Lung (tissue), 13 donors: ENCODE results near the gene PRSS33. TPM values are rescaled to one million over a fixed set of nuclear protein-coding genes. Genes with fewer than 3 reads are reported as not detected.

Experiments
- ATAC-seq: fragments of 200-7000 bp; cut with Tn5 transposase; one replicate; pipeline ENCODE4 v1.9.1; 2020; ENCODE audit warnings: moderate number of reproducible peaks; ENCODE audit not compliant: insufficient read depth, low FRiP score
- DNase-seq, 3 donors: peaks; one replicate each; pipeline ENCODE4 v3.0.0-alpha.2; 2013 to 2017
- H3K27ac ChIP-seq, 2 donors: one replicate each; pipeline ENCODE4 v1.5.1; 2013; ENCODE audit warnings: mild to moderate bottlenecking in 2 of 2, moderate library complexity in 2 of 2, control low read depth in 1 of 2, inconsistent platforms in 1 of 2, low read depth in 1 of 2, low read length in 1 of 2
- H3K27me3 ChIP-seq, 3 donors: one replicate each; pipeline ENCODE4 v1.5.1; 2013; ENCODE audit warnings: low read length in 2 of 3; ENCODE audit not compliant: control insufficient read depth in 3 of 3, insufficient read depth in 3 of 3
- H3K36me3 ChIP-seq, 4 donors: one replicate each; pipeline ENCODE4 v1.5.1; 2013; ENCODE audit warnings: low read length in 4 of 4, mild to moderate bottlenecking in 1 of 4, moderate library complexity in 1 of 4; ENCODE audit not compliant: control insufficient read depth in 4 of 4, insufficient read depth in 4 of 4
- H3K4me1 ChIP-seq, 5 donors: one replicate each; pipeline ENCODE4 v1.5.1; 2013; ENCODE audit warnings: low read length in 5 of 5, mild to moderate bottlenecking in 2 of 5, moderate library complexity in 1 of 5; ENCODE audit not compliant: control insufficient read depth in 5 of 5, insufficient read depth in 5 of 5
- H3K4me3 ChIP-seq: one replicate; pipeline ENCODE4 v1.5.1; 2013; ENCODE audit warnings: mild to moderate bottlenecking, control low read depth, moderate library complexity
- H3K9ac ChIP-seq, 2 donors: one replicate each; pipeline ENCODE4 v1.5.1; 2013; ENCODE audit warnings: low read length in 2 of 2, control low read depth in 1 of 2; ENCODE audit not compliant: insufficient read depth in 1 of 2
- H3K9me3 ChIP-seq, 4 donors: one replicate each; pipeline ENCODE4 v1.5.1; 2013; ENCODE audit warnings: low read length in 3 of 4, mild to moderate bottlenecking in 1 of 4, moderate library complexity in 1 of 4; ENCODE audit not compliant: control insufficient read depth in 4 of 4, insufficient read depth in 3 of 4
- WGBS, 2 donors: extraction: QIAGEN DNeasy Blood & Tissue Kit; methylation state at CpG; one replicate each; pipeline ENCODE4 v1.1.7; 2013; 5-methylcytosine and 5-hydroxymethylcytosine counted together
- polyA plus RNA-seq, 2 donors: library from polyadenylated mRNA; stranded (reverse); fragments of 200-250 nt; gene quantifications; one replicate each; pipeline ENCODE4 v1.2.1, GENCODE V29; 2013
- small RNA-seq: library from RNA; depleted of rRNA; stranded (forward); fragments of <200 nt; gene quantifications from one replicate; pipeline ENCODE3, GENCODE V24; 2014; ENCODE audit warnings: low replicate concordance
- total RNA-seq, 2 donors: library from RNA; depleted of rRNA in 1 of 2; stranded (reverse); fragments of >200 nt in 1 of 2; gene quantifications; one replicate each; pipeline ENCODE4 v1.2.1, GENCODE V29; 2014 to 2021
- TF ChIP-seq, protein P1 (sequence below): IDR thresholded peaks from 2 replicates; pipeline ENCODE4 v1.5.1; 2012; ENCODE audit warnings: mild to moderate bottlenecking; ENCODE audit errors: control extremely low read depth, extremely low read depth
- donor health status: control.
- donor health status: control.
- donor health status: Bipolar disorder and iron deficiency.
- donor health status: healthy.
- donor health status: DM: yes; HTN: yes; CAD: no.

The PRSS33 gene
- total and polyA plus RNA-seq, 4 donors: 0.08 to 0.12 TPM; not detected in 2

- H3K36me3 ChIP-seq: no peaks in the 10 kb centered on the region
- no peaks in the 10 kb centered on the region for H3K4me1 ChIP-seq
- H3K4me3 ChIP-seq: no peak overlapping the region
- no peaks in the 10 kb centered on the region for H3K27me3 ChIP-seq
- WGBS, 2 donors: 61 to 63% methylated on average over 10 of the region's 10 CpGs
- no peak overlapping the region for H3K9ac ChIP-seq
- TF ChIP-seq, protein P1, sequence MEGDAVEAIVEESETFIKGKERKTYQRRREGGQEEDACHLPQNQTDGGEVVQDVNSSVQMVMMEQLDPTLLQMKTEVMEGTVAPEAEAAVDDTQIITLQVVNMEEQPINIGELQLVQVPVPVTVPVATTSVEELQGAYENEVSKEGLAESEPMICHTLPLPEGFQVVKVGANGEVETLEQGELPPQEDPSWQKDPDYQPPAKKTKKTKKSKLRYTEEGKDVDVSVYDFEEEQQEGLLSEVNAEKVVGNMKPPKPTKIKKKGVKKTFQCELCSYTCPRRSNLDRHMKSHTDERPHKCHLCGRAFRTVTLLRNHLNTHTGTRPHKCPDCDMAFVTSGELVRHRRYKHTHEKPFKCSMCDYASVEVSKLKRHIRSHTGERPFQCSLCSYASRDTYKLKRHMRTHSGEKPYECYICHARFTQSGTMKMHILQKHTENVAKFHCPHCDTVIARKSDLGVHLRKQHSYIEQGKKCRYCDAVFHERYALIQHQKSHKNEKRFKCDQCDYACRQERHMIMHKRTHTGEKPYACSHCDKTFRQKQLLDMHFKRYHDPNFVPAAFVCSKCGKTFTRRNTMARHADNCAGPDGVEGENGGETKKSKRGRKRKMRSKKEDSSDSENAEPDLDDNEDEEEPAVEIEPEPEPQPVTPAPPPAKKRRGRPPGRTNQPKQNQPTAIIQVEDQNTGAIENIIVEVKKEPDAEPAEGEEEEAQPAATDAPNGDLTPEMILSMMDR: no peak
- ATAC-seq (no peak), DNase-seq (no peak)
- H3K27ac ChIP-seq: no peak overlapping the region
- H3K9me3 ChIP-seq: no peaks in the 10 kb centered on the region
These were observed 52.4 kb downstream of the PRSS33 start for GRCh38 chr16:2734844-2735515.

Small RNAs within 50 kb of the gene (small RNA-seq; reads per million reads assigned to genes)
- gene SNORA3C: 0.06 reads per million

Other genes starting within 250 kb of the PRSS33 start
- gene PDPK1, start 249.5 kb downstream of the PRSS33 start, total RNA-seq: 10 to 100 TPM; 35.0 to 79.0 TPM
- gene PDPK1, start 249.5 kb downstream of the PRSS33 start, polyA plus RNA-seq: 10 to 100 TPM; 16.7 to 32.6 TPM
- gene KCTD5, start 105.0 kb downstream of the PRSS33 start, total RNA-seq: 10 to 100 TPM; 18.0 to 31.3 TPM
- gene KCTD5, start 105.0 kb downstream of the PRSS33 start, polyA plus RNA-seq: 10 to 100 TPM; 17.1 to 31.8 TPM
- gene PRSS27, start 67.3 kb downstream of the PRSS33 start, total RNA-seq: 1 to 10 TPM; 1.1 to 2.4 TPM
- gene PRSS27, start 67.3 kb downstream of the PRSS33 start, polyA plus RNA-seq: 1 to 10 TPM; 1.8 to 2.5 TPM
- 100 to 1,000 TPM; 316 to 541 TPM for gene SRRM2, start 34.9 kb downstream of the PRSS33 start, total RNA-seq
- gene SRRM2, start 34.9 kb downstream of the PRSS33 start, polyA plus RNA-seq: 100 to 1,000 TPM; 353 to 589 TPM
- 100 to 1,000 TPM in 1 of 2 donors, 10 to 100 TPM in 1; 87.0 to 285 TPM for gene ELOB, start 10.3 kb downstream of the PRSS33 start, total RNA-seq
- gene ELOB, start 10.3 kb downstream of the PRSS33 start, polyA plus RNA-seq: 100 to 1,000 TPM; 408 to 740 TPM
- not detected for gene PRSS41, start 10.9 kb upstream of the PRSS33 start, total RNA-seq
- not detected for gene PRSS41, start 10.9 kb upstream of the PRSS33 start, polyA plus RNA-seq
- gene PRSS21, start 29.7 kb upstream of the PRSS33 start, total RNA-seq: 1 to 10 TPM in 1 of 2 donors, not detected in 1; 7.9 TPM
- gene PRSS21, start 29.7 kb upstream of the PRSS33 start, polyA plus RNA-seq: 1 to 10 TPM in 1 of 2 donors, under 1 TPM in 1; 0.77 to 4.2 TPM
- gene ZG16B, start 42.7 kb upstream of the PRSS33 start, total RNA-seq: 1 to 10 TPM; 4.7 to 6.1 TPM
- 1 to 10 TPM; 2.1 to 3.9 TPM for gene ZG16B, start 42.7 kb upstream of the PRSS33 start, polyA plus RNA-seq
- 10 to 100 TPM; 11.5 to 34.1 TPM for gene PRSS22, start 70.6 kb upstream of the PRSS33 start, total RNA-seq
- 10 to 100 TPM; 27.3 to 30.1 TPM for gene PRSS22, start 70.6 kb upstream of the PRSS33 start, polyA plus RNA-seq
- gene FLYWCH2, start 95.7 kb upstream of the PRSS33 start, total RNA-seq: 10 to 100 TPM; 26.7 to 38.0 TPM
- gene FLYWCH2, start 95.7 kb upstream of the PRSS33 start, polyA plus RNA-seq: 10 to 100 TPM; 40.4 to 40.6 TPM
- gene FLYWCH1, start 124.4 kb upstream of the PRSS33 start, total RNA-seq: 10 to 100 TPM; 15.0 to 34.3 TPM
- 10 to 100 TPM; 13.3 to 27.7 TPM for gene FLYWCH1, start 124.4 kb upstream of the PRSS33 start, polyA plus RNA-seq
- gene KREMEN2, start 176.7 kb upstream of the PRSS33 start, total RNA-seq: under 1 TPM in 1 of 2 donors, not detected in 1; 0.15 TPM
- under 1 TPM; 0.06 to 0.14 TPM for gene KREMEN2, start 176.7 kb upstream of the PRSS33 start, polyA plus RNA-seq
- 10 to 100 TPM in 1 of 2 donors, 1 to 10 TPM in 1; 4.0 to 21.3 TPM for gene PAQR4, start 181.8 kb upstream of the PRSS33 start, total RNA-seq
- 10 to 100 TPM; 10.6 to 15.6 TPM for gene PAQR4, start 181.8 kb upstream of the PRSS33 start, polyA plus RNA-seq
- 1 to 10 TPM; 2.9 to 5.9 TPM for gene PKMYT1, start 192.9 kb upstream of the PRSS33 start, total RNA-seq
- gene PKMYT1, start 192.9 kb upstream of the PRSS33 start, polyA plus RNA-seq: 1 to 10 TPM; 4.6 to 9.4 TPM
- gene CLDN9, start 225.4 kb upstream of the PRSS33 start, total RNA-seq: 1 to 10 TPM; 1.5 to 5.3 TPM
- under 1 TPM; 0.91 to 0.98 TPM for gene CLDN9, start 225.4 kb upstream of the PRSS33 start, polyA plus RNA-seq
- 1 to 10 TPM in 1 of 2 donors, under 1 TPM in 1; 0.92 to 7.1 TPM for gene CLDN6, start 230.6 kb upstream of the PRSS33 start, total RNA-seq
- under 1 TPM in 1 of 2 donors, not detected in 1; 0.10 TPM for gene CLDN6, start 230.6 kb upstream of the PRSS33 start, polyA plus RNA-seq
- 100 to 1,000 TPM in 1 of 2 donors, 10 to 100 TPM in 1; 19.1 to 107 TPM for gene TNFRSF12A, start 232.8 kb upstream of the PRSS33 start, total RNA-seq
- gene TNFRSF12A, start 232.8 kb upstream of the PRSS33 start, polyA plus RNA-seq: 100 to 1,000 TPM; 132 to 192 TPM
- 10 to 100 TPM; 10.9 to 51.1 TPM for gene HCFC1R1, start 236.4 kb upstream of the PRSS33 start, total RNA-seq
- 100 to 1,000 TPM in 1 of 2 donors, 10 to 100 TPM in 1; 40.4 to 138 TPM for gene HCFC1R1, start 236.4 kb upstream of the PRSS33 start, polyA plus RNA-seq
- gene THOC6, start 236.5 kb upstream of the PRSS33 start, total RNA-seq: 10 to 100 TPM; 12.7 to 39.9 TPM
- gene THOC6, start 236.5 kb upstream of the PRSS33 start, polyA plus RNA-seq: 10 to 100 TPM; 40.0 to 58.3 TPM
- gene BICDL2, start 249.4 kb upstream of the PRSS33 start, total RNA-seq: 10 to 100 TPM; 15.9 to 24.4 TPM
- gene BICDL2, start 249.4 kb upstream of the PRSS33 start, polyA plus RNA-seq: 10 to 100 TPM; 12.7 to 17.1 TPM